CD4-positive, alpha-beta T cell treated with Interleukin-21 for 1 hour (primary cell): ENCODE measurements around the gene BCORL1.

Experiments used
- DNase-seq: peaks from one replicate; pipeline ENCODE4 v3.0.0-alpha.2; 2020

Gene BCORL1

DNA sequence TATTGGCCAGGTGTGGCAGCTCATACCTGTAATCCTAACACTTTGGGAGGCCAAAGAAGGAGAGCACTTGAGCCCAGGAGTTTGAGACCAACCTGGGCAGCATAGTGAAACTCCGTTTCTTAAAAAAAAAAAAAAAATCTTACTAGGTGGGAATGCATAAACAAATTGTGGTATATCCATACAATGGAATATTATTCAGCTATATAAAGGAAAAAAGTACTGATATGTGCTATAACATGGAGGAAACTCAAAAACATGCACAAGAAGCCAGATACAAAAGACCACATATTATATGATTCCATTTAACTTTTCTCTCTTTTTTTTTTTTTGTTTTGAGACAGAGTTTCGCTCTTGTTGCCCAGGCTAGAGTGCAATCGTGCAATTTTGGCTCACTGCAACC is 13.5 kb upstream of the BCORL1 start:
- DNase-seq: no peak

DNA sequence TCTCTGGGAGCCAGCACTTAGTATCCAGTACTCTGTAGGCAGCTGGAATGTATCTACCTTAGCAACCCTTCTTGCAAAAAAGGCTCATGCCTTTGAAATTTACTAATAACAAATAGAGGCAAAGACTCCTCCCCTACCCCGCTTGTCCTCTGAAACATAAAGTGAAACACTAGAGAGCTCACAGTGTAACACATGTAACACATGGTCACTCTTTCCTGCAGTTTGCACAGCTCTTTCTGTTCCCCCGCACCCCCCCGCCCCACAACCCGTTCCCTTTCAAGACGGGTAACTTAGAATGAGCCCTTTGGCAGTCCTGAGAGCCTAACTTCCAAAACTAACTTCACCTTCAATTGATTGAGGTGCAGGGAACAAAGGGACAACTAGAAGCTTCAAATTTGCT is 6.0 kb upstream of the BCORL1 start:
- no peak for DNase-seq

DNA sequence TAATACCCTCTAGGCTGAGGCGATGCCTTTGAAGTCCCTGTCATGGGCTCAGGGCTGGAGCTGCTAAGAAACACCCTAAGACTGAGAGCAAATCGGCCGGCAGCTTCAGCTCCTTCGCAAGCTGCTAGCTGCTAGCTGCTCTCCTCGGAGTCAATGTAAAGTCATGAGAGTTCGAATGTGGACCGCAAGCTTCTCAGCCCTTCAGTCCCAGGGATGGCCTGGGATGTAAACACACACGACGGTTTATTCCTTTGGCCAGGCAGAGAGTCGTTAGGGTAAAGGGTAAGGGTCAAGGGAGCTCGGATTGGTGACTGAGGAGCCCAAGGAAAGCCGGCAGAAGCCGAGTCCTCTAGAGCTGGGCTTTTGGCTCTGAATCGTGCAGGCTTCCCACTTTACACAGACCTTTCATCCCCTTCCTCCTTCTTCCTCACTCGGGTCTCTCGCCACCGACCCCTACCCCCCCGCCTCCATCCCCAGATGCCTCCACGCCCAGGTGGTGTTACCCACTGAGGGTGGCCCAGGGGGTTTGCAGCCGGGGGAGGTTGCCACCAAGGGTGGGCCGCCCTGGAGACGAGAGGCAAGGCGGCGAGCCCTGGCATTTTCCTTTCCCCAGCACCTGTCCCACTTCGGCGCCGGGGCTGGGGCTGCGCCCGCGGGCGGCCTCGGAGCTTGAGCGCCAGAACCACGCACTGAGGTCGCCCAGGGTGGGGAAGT is 3.1 kb upstream of the BCORL1 start:
- no peak for DNase-seq

DNA sequence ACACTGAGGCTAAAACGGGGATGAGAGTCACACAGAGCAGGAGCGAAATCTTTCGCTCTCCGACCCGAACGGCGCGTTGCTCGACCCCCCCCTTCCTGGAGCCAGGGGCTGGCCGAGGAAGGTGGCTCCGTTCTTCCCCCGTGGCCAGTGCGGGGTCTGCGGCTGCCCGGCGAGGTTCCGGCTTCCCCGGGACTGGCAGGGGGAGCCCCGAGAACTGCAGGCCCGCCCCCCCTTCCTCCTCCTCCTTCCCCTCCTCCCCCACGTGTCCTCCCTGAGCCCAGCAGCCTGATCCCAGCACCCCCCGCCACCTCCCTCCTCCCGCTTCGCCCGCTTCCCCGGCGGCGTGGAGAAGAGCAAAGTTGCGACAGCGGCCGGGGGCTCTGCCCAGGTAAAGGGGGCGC is 2.4 kb upstream of the BCORL1 start:
- DNase-seq: peak; percentile 45

DNA sequence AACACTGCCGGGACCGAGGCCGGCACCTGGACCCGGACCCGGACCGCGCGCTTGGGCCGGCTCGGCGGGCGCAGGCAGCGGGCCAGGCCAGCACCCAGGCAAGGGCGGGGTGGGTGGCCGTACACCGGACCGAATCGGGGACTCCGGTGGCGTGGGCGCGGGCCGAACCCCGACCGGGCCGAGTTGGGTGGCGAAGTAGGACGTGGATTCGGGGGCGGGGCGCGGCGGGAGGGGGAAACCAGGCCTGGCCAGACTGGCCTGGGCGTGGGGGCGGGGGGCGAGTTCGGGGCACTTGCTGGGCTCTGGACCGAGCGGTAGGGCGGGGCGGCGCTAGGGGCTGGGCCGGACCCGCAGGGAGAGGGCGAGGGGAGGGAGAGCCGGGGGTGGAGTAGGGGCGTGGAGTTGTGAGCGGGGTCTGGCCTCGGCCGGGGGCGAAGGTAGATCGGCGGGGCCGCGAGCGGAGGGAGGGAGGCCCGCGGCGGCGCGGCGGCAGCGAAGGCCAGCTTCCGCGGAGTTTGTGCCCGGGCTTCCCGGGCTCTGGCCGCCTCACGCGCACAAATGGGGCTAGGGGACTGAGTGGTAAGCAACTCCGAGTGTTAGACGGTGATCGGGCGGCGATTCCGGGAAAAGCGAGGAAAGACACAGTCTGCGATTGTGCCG is 1.8 kb upstream of the BCORL1 start:
- peak; percentile 30 for DNase-seq

DNA sequence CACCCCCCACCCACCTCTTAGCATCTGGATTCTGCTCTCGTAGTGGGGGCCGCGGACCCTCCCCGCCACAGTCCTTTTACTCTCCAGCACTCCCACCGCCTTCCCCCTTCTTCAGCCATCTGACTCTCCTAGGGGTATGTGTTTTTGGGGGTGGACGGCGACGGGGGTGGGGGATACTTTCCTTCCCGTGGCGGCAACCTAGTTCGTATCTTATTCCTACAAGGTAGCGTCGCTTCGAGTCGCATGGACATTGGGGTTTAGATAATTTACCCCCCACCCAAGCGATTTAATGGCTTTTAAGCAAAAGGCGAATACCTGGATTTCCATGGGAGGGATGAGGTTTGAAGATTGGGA is 1.3 kb upstream of the BCORL1 start:
- DNase-seq: no peak

DNA sequence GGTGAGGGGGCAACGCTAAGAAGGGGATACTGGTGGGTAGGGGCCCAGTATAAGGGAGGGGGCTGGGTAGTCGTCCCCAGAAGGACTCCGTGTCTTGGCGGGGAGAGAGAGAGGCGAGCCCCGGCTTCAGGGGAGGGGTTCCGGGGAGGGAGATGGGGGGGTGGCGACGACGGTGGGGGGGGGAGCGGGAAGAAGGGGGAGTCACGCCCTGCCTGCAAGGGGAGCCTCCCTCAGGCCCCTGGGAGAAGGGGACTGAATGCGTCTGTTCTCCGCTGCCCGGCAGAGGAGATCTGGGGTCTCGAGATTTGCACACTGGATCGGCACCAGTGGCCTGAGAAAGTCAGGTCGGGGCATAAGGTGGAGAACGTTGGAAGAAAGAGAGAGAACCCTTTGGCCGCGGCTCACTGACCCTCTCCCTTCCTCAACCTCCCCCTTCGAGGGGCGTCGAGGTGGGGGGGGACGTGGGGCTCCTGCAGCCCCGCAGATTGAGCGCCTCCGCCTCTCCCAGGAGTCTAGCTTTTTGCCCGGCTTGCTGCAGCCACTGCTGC is 609 bp upstream of the BCORL1 start:
- DNase-seq: no peak

DNA sequence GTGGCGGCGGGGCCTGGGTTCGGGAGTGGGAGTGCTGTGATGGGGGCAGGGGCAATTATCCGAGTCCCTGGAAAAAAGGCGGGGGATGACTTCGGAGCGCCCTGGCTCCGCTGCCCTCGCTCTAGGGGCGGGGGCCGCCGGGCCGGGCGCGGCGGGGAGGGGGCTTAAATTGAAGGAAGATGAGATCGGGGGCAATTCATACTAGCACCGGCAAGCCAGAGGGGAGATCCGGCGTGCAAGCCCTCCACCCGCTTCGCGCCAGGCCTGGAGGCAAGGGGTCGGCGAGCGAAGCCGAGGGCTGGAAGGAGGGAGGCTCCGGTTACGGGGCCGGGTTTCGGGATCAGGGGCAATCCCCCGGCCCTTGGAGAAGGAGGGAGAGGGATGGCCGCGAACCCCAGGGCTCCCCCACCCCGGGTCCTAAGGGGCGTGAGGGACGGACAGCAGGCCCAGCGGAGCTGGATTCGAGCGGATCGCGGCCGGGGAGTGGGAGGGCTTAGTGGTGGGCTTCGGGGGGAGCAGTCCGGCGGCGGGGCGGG is 1.2 kb downstream of the BCORL1 start:
- no peak for DNase-seq

DNA sequence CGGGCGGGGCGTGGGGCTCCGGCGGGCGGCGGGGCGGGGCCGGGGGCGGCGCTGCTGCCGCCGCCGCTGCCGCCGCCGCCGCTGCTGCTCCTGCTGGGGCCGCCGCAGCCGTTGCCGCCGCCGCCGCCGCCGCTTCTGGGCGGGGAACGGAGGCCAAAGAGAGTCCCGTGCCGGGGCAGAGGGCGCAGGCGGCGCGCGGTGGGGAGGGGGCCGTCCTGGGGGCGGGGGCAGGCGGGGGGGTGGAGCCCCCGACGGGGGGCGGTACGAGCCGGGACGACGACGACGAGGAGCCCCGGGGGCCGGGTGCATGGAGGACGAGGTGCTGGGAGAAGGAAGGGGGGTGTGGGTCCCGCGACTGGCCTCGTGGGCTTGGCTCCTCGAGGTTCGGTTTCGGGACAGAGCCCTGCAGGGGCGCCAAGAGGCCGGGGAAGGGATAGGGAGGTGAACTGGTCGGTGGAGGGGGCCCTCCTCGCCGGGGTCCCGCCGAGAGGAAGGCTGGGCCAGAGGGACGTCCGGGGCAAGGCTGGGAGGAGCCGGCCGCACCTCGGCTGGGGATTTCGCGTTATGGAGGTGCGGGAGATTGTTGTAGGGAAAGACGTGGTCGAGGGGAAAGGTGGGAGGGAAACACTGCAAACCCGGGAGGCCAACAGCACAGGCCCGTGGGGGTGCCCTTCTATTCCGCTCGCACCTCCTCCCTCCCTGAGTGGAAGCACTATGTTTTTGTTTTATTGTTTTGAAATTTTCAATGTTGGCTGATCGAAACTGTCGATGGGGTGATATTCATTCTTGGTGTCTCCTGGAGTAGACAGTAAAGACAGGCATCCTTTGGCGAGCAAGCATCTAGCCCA is 1.9 kb downstream of the BCORL1 start:
- DNase-seq: peak; percentile 62

DNA sequence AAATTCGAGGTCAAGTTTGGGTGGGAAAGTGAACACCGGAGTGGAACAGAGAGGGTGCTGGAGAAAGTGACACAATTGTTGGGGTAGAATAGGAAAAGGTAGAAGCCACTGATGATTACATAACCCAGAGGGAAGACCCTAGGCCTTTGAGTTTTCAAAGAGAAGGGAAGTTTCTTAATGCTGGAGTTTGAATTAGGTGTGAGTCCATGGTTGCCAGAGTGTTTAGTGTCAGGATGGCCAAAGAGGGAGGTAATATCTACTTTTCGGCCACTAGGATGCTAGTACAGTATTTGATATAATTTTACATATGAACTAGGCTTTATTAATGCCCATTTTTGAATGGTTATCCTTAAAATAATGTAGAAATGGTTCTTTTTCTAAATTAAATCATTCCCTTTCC is 5.4 kb downstream of the BCORL1 start:
- no peak for DNase-seq

DNA sequence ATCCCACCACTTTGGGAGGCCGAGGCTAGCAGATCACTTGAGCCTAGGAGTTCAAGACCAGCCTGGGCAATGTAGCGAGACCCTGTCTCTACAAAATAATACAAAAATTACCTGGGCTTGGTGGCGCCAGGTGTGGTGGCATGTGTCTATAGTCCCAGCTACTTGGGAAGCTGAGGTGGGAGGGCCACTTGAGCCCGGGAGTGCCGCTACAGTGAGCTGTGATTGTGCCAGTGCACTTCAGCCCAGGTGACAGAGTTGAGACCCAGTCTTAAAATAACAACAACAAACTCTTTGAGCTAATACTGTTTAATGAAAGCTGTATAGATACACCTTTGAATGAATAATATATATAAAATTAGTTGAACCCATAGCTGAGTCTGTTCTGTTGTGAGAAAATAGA is 9.7 kb downstream of the BCORL1 start:
- DNase-seq: no peak

DNA sequence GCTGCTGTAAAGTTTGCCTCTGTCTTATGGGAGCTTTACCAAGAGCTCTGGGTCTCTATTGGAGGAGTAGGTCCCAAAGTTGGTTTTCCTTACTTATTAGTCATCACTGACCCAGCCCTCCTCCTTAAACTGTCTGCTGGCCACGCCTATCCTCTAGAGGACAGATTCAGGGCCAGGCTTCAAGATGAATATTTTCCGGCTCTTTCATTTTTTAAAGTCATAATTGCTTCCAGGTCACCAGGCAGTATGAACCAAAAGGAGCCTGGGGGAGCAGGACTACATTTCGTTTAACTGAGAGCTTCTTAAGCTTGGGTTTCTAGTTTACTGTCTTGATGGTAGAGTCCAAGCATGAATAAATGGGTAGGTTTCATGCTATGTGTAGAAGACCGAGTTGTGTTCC is 13.7 kb downstream of the BCORL1 start:
- no peak for DNase-seq

DNA sequence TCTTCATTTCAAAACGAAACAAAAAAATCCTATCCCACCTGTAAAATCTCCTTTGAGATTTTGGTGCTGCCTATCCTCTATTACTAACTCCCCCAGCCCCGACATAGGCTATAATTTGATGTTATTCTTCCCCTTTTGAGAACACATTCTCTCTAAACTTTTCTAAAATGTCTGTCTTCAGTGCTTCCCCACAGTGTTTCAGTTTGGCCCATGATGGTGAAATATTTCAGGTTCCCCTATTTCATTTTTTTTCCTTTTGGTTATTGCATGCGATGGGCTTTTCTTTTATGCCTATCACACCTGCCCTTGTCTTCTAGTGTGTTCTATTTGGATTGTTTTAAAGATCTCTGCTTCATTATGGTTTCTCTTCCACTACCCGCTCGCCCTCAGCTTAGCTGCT is 14.7 kb downstream of the BCORL1 start:
- no peak for DNase-seq

DNA sequence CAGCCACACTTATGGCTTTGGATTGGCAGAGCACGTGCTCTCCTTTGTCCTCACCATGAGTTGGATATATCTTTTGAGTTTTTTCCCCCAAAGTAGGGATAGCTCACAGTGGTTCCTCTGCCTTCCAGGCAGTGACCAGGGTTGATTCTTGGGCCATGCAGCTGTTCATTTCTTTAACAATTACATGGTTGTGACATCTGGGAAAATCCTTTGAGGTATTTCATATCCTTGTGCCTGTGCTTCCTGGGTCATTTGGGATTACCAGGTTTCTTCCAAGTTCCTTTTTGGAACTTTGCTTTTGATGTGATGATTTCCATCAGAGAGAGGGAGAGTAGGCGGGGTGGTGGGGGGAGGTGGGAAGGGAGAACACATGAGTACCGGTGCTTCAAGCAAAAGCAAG is 15.6 kb downstream of the BCORL1 start:
- DNase-seq: no peak

DNA sequence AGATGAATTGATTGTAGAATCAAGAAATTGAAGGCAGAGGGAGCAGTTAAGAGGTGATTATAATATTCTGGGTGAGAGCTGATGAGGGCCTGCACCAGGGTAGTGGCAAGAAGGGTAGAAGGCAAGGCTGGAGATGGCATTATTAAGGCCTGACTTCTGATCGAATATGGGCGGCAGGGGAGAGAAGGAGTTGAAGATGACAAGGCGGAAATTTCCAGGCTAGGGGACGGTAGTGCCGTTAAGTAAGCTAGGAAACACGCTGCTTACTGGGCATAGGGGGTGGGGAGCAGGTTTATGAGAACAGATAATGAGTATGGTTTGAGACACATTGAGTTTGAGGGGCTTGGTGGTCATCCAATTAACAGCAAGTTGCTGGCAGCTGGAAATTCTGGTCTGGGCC is 19.5 kb downstream of the BCORL1 start:
- DNase-seq: no peak

DNA sequence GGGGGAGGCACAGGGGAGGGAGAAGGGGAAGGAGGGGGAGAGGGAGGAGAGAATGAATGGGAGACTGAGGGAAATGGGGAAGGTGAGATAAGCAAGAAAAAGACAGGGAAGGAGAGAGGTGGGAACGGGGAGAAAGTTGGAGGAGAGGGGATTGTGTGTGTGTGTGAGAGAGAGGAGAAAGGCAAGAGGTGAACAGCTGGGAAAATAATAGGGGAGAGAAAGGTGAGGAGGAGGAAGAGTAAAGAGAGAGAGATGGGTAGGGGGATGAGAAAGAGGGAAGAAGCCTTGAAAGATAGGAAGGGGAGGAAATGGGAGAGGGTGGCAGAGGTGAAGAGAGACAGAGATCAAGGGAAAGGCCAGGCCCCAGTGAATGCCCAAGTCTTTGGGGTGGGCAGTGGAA is 20.1 kb downstream of the BCORL1 start:
- DNase-seq: no peak

DNA sequence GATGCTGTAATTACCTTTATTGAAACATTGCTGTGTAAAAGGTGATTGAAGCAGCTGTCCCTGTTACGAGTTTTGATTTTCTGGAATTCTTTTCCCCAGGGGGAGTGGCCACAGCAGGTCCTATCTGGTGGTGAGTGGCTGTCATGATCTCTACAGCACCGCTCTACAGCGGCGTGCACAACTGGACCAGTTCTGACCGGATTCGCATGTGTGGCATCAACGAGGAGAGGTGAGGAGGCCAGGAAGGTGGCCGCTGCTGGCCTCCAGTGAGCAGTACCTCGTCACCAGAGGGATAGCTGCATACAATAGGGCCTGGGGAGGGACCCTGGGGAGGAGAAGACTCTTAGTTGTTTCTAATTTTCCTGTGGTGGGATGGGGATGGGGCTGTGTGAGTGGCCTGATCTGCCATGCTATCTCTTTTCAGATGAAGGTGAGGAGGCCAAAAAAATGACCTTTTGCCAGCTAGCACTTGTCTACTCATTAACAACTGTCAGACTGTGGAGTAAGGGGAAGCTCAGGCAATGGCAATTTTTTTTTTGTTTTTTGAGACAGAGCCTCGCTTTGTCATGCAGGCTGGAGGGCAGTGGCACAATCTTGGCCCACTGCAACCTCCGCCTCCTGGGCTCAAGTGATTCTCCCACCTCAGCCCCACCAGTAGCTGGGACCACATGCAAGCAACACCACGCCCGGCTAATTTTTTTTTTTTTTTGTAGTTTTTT is 22.8 kb downstream of the BCORL1 start:
- no peak for DNase-seq

DNA sequence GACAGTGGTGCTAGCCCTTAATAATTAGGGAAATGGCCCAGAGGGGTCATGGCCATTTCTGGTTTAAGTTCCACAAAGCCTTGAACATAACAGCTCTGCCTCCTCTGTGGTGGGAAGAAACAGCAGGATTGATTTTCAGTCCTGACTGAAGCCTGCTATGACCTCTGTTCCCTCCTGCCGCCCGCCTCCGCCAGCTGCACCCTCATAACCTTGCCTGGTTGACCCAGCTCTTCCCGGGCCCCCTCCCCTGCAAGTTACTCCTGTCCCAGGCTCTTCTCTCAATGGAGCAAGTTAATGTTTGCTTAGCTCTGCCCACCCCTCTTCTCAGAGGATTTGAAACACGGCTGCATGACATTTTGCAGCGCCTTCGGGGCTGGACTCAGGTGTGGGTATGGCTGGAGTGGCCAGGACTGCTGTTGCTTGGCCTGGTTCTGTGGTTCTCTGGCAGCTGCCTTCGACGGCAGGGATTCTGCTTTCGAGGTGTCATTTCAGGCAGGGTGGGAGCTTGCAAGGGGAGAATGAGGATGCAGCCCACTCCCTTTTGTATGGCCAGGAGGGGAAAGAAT is 27.3 kb downstream of the BCORL1 start:
- no peak for DNase-seq

DNA sequence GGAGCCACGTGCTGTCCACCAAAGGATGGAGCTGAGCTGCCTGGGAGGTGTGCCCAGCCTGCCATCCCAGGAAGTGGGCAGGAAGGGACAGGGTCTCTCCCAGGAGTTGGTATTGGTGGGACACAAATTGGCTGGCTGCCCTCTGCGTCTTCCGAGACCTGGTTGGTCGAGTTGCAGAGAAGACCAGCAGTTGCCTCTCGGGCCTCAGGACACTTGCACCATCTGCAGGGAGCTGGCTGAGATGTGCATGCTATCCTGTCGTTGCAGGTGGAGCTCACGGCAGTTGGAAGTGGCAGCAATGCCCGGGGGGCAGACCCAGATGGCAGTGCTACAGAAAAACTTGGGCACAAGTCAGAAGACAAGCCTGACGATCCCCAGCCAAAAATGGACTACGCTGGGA is 30.2 kb downstream of the BCORL1 start:
- no peak for DNase-seq

DNA sequence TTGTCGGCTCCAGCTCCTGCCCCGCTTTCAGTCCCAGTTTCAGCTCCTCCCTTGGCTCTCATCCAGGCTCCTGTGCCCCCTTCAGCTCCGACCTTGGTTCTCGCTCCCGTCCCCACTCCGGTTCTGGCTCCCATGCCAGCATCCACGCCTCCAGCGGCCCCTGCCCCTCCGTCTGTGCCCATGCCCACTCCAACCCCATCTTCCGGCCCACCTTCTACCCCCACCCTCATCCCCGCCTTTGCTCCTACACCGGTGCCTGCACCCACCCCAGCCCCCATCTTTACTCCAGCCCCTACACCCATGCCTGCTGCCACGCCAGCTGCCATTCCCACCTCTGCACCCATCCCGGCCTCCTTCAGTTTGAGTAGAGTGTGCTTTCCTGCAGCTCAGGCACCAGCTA is 31.2 kb downstream of the BCORL1 start:
- DNase-seq: no peak

DNA sequence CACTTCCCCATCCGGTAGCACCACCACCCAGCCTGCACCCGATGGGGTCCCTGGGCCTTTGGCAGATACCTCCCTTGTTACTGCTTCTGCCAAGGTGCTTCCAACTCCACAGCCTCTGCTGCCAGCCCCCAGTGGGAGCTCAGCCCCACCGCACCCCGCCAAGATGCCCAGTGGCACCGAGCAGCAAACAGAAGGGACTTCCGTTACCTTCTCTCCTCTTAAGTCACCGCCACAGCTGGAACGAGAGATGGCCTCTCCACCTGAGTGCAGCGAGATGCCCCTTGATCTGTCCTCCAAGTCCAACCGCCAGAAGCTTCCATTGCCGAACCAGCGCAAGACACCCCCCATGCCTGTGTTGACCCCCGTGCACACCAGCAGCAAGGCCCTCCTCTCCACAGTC is 31.9 kb downstream of the BCORL1 start:
- DNase-seq: no peak

DNA sequence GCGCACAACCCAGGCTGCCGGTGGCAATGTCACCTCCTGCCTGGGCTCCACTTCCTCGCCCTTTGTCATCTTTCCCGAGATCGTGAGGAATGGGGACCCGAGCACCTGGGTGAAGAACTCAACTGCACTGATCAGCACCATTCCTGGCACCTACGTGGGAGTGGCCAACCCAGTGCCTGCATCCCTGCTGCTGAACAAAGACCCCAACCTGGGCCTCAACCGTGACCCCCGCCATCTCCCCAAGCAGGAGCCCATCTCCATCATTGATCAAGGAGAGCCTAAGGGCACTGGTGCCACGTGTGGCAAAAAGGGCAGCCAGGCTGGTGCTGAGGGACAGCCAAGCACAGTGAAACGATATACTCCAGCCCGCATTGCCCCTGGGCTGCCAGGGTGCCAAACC is 32.3 kb downstream of the BCORL1 start:
- no peak for DNase-seq

DNA sequence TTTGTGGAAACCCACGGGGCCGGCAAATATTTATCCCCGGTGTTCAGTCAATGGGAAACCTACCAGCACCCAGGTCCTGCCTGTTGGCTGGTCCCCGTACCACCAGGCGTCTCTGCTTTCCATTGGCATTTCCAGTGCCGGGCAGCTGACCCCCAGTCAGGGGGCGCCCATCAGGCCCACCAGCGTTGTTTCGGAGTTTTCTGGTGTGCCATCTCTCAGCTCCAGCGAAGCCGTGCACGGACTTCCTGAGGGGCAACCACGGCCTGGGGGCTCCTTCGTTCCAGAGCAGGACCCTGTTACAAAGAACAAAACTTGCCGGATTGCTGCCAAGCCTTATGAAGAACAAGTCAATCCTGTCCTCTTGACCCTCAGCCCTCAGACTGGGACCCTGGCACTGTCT is 32.7 kb downstream of the BCORL1 start:
- no peak for DNase-seq
